Adrenal gland (tissue), 12 donors: ENCODE results near the gene HUS1B. TPM values are rescaled to one million over a fixed set of nuclear protein-coding genes. Genes with fewer than 3 reads are reported as not detected.

Experiments used
- DNase-seq, 7 donors: peaks; one replicate each; pipeline ENCODE4 v3.0.0-alpha.2; 2019 to 2020
- H3K27ac ChIP-seq, 5 donors: fragments of 200-600 bp; sonication (generic) in 4 of 5; 1 replicate in 3 of 5; 2 replicates in 2 of 5; pipeline versions ENCODE4 v1.5.1 to v1.8.0; 2016 to 2020; ENCODE audit warnings: mild to moderate bottlenecking in 1 of 5
- H3K27me3 ChIP-seq: fragments of 200-600 bp; 2 replicates; pipeline ENCODE4 v1.8.0; 2021
- H3K36me3 ChIP-seq, 2 donors: fragments of 200-600 bp; replicated peaks in 1 of 2; 1 replicate in 1 of 2; 2 replicates in 1 of 2; pipeline versions ENCODE4 v1.5.1 to v1.8.0; 2018 to 2022
- H3K4me1 ChIP-seq, 2 donors: fragments of 200-600 bp; replicated peaks in 1 of 2; 1 replicate in 1 of 2; 2 replicates in 1 of 2; pipeline versions ENCODE4 v1.5.1 to v1.8.0; 2018 to 2021
- H3K4me3 ChIP-seq, 4 donors: fragments of 200-600 bp; sonication (generic) in 3 of 4; one replicate each; pipeline ENCODE4 v1.5.1; 2016 to 2018
- H3K9me3 ChIP-seq, 3 donors: fragments of 200-600 bp; sonication (generic) in 1 of 3; replicated peaks in 1 of 3; 1 replicate in 2 of 3; 2 replicates in 1 of 3; pipeline versions ENCODE4 v1.5.1 to v1.8.0; 2016 to 2021
- CTCF ChIP-seq, 6 experiments: fragments of 450-650 bp in 4 of 6; fragments of 200-600 bp in 2 of 6; sonication (generic) in 1 of 6; IDR thresholded peaks; 1 replicate in 5 of 6; 2 replicates in 1 of 6; pipeline versions ENCODE4 v1.5.1 to v1.8.0; 2016 to 2021; ENCODE audit warnings: antibody characterized with exemption in 6 of 6, mild to moderate bottlenecking in 2 of 6, moderate library complexity in 1 of 6
- POLR2A ChIP-seq, 2 donors: fragments of 450-650 bp; IDR thresholded peaks; one replicate each; pipeline ENCODE4 v1.6.1; 2017; ENCODE audit warnings: antibody characterized with exemption in 2 of 2, mild to moderate bottlenecking in 2 of 2, moderate library complexity in 1 of 2
- WGBS, 4 donors: extraction: QIAGEN DNeasy Blood & Tissue Kit in 2 of 4; methylation state at CpG; one replicate each; pipeline versions ENCODE4 v1.1.5 to v1.1.7; 2013 to 2017; 5-methylcytosine and 5-hydroxymethylcytosine counted together
- intact Hi-C, 2 donors: fragments of 100-400 bp; cut with DNase I; formaldehyde crosslinking; loops; one replicate each; pipeline versions ENCODE4 v1.14.1 to v1.15.0; 2022 to 2023
- polyA plus RNA-seq, 3 donors: library from polyadenylated mRNA; stranded (reverse); fragments of 200-250 nt in 2 of 3; fragments of 350-450 nt in 1 of 3; fragmentation: Illumina TruSeq in 1 of 3; extraction: RNeasy Lipid Tissue Mini Kit (QIAGEN cat#74804) in 1 of 3; gene quantifications; one replicate each; pipeline ENCODE4 v1.2.3, GENCODE V29; 2013 to 2014
- total RNA-seq, 9 donors: library from RNA; depleted of rRNA in 4 of 9; stranded (reverse); fragments of >200 nt in 4 of 9; fragments of 120-200 nt in 1 of 9; fragmentation: NEBNext Ultra II Directional in 1 of 9; extraction: Animal tissue kit (Norgen Biotek cat#: 25700) in 1 of 9; gene quantifications; one replicate each; pipeline versions ENCODE4 v1.1.0 to v1.2.4, GENCODE V29; 2013 to 2023
- donor health status: healthy with polysubstance abuse.
- donor health status: Bipolar disorder and iron deficiency.
- donor health status: DM: yes; HTN: yes; CAD: no.
- donor health status: DM: no; HTN: no; CAD: no.
- donor health status: DM: no; HTN: no; CAD: no.
- donor health status: DM: yes; HTN: yes; CAD: no.

The HUS1B gene
- total and polyA plus RNA-seq, 12 donors = 0.27 to 2.4 (median 0.61) TPM; not detected in 5

GRCh38 chr6:703552-703951 is 46.7 kb upstream of the HUS1B start:
- Histone ChIP-seq H3K27ac (no peak overlapping the region), H3K27me3 (peaks cover 4% of the 10 kb centered on the region), H3K36me3 (no peaks in the 10 kb centered on the region), H3K4me1 (no peaks in the 10 kb centered on the region), H3K9me3 (no peaks in the 10 kb centered on the region), H3K4me3 (no peak overlapping the region)
- 76 to 90% (median 80%) methylated on average over 3 of the region's 3 CpGs for WGBS, 4 donors
- intact Hi-C loops = no loop called here
- no peak for TF ChIP-seq POLR2A (IDR thresholded peaks at IDR 0.05)
- no peak for TF ChIP-seq CTCF (IDR thresholded peaks at IDR 0.05)
- no peak for DNase-seq

GRCh38 chr6:701700-702479 is 45.0 kb upstream of the HUS1B start:
- H3K4me3 ChIP-seq = no peak overlapping the region
- DNase-seq = no peak
- 64 to 77% (median 64%) methylated on average over 6 to 11 of the region's 11 CpGs for WGBS, 4 donors
- no peak overlapping the region for H3K27ac ChIP-seq
- intact Hi-C loops = no loop called here
- H3K4me1 ChIP-seq = no peaks in the 10 kb centered on the region
- peaks cover 4% of the 10 kb centered on the region for H3K27me3 ChIP-seq
- TF ChIP-seq POLR2A (IDR thresholded peaks at IDR 0.05) = no peak
- no peak for TF ChIP-seq CTCF (IDR thresholded peaks at IDR 0.05)
- no peaks in the 10 kb centered on the region for H3K36me3 ChIP-seq
- no peaks in the 10 kb centered on the region for H3K9me3 ChIP-seq

GRCh38 chr6:701215-701614 is 44.3 kb upstream of the HUS1B start:
- H3K27ac ChIP-seq = no peak overlapping the region
- intact Hi-C loops = no loop called here
- TF ChIP-seq POLR2A (IDR thresholded peaks at IDR 0.05) = no peak
- TF ChIP-seq CTCF (IDR thresholded peaks at IDR 0.05) = no peak
- no peak for DNase-seq
- no peaks in the 10 kb centered on the region for H3K4me1 ChIP-seq
- peaks cover 4% of the 10 kb centered on the region for H3K27me3 ChIP-seq
- 66 to 73% (median 69%) methylated on average over 4 of the region's 4 CpGs for WGBS, 4 donors
- no peak overlapping the region for H3K4me3 ChIP-seq
- no peaks in the 10 kb centered on the region for H3K36me3 ChIP-seq
- no peaks in the 10 kb centered on the region for H3K9me3 ChIP-seq

GRCh38 chr6:700490-700889 is 43.6 kb upstream of the HUS1B start:
- Histone ChIP-seq H3K4me3 (no peak overlapping the region), H3K9me3 (no peaks in the 10 kb centered on the region), H3K36me3 (no peaks in the 10 kb centered on the region), H3K4me1 (no peaks in the 10 kb centered on the region), H3K27ac (no peak overlapping the region), H3K27me3 (peaks cover 4% of the 10 kb centered on the region)
- intact Hi-C loops = no loop called here
- DNase-seq = no peak
- WGBS, 4 donors = 82 to 92% (median 90%) methylated on average over 3 of the region's 3 CpGs
- no peak for TF ChIP-seq CTCF (IDR thresholded peaks at IDR 0.05)
- TF ChIP-seq POLR2A (IDR thresholded peaks at IDR 0.05) = no peak
